Activated naive CD4-positive, alpha-beta T cell (primary cell): ENCODE measurements around the gene CCDC43.
"Not testable (repeated sequence)": the region's sequence is repeated elsewhere in the genome, so short reads cannot be mapped to it uniquely, and the experiment has no call there.

Experiments used
- DNase-seq, 4 experiments: peaks; one replicate each; lab custom pipeline; 2025; lab: John Stamatoyannopoulos, UW

Gene CCDC43

DNA sequence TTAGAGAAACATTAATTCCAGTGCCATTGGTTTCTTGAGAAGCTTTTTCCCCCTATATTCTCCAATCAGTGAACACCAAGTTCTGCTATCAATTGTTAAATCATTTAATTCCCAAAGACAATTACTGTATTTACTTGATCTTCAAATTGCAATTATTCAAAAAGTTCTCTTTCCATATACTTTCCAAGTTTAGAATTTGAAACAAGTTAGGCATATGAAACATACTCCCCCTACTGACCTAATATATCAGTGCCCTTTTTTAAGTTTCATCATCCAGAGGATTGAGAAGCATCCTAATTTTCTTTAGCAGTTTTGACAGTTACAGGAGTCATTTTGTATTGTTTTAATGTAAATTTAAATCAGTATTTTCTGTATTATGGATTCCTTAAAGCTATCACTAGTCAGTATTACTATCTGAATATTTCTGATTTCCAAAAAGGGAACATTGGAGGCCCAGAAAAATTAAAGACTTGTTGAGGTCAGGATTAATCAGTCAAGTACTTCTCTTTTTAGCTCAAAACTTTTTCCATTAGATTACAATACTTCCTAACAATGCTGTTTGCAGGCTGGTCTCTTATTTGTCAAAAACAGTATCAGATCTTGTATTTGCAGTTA lies 17.0 kb downstream of the CCDC43 start:
- DNase-seq = no peak

DNA sequence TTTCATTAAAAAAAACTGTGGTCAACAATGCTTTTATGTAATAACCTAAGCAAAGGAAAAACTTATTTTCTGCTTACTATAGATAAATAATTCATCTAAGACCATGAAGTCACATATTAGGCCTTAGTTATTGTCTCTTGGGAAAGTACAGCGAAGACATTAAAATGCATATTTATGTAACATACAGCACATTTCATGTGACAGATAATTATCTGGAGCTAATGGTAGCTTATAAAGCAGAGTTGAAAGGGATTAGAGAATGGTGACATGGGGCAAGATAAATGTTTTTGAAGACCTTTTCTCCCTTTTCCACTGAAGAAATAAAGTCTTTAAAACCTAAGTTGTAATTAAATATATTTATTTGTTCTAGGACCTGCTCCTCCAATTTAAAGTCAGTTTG lies 23.6 kb downstream of the CCDC43 start:
- DNase-seq = no peak

GRCh38 chr17:44664867-44665266 lies 24.7 kb downstream of the CCDC43 start:
- DNase-seq = no peak

GRCh38 chr17:44663095-44663494 lies 26.5 kb downstream of the CCDC43 start:
- DNase-seq = no peak

- no peak for DNase-seq
Observed at GRCh38 chr17:44661835-44662234, 27.7 kb downstream of the CCDC43 start.

- no peak for DNase-seq
Observed at GRCh38 chr17:44655983-44656710, 33.4 kb downstream of the CCDC43 start, which contains the start of gene MEIOC. TSS of gene MEIOC (plus strand) at chr17:44656468. CDS start at chr17:44656614, 146 bp downstream.

DNA sequence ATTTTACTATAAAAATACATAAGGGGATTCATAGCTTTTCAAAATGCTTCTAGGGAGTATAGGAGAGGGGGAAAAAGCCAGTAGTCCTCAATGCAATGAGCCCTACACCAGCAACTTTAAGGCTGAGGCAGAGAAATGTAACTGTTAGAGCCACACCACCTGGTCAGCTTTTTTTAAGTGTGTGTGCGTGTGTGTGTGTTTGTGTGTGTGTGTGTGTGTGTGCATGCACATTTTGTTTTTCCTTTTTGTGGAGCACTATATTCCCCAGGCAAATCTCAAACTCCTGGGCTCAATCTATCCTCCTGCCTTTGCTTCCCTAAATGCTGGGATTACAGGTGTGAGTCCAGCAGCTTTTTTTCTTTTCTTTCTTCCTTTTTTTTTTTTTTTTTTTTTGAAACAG lies 35.6 kb downstream of the CCDC43 start:
- DNase-seq = no peak

DNA sequence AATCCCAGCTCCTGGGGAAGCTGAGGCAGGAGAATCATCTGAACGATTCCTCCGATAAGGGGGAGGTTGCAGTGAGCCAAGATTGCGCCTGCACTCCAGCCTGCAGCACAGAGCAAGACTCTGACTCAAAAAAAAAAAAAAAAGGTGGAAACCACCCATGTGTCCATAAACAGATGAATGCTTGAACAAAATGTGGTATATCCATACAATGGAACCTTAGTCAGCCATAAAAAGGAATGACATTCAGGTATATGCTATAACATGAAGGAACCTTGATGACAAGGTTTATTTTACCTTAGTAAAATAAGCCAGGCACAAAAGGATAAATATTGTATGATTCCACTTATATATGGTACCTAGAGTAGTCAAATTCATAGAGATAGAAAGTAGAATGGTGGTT lies 36.2 kb downstream of the CCDC43 start:
- no peak for DNase-seq

DNA sequence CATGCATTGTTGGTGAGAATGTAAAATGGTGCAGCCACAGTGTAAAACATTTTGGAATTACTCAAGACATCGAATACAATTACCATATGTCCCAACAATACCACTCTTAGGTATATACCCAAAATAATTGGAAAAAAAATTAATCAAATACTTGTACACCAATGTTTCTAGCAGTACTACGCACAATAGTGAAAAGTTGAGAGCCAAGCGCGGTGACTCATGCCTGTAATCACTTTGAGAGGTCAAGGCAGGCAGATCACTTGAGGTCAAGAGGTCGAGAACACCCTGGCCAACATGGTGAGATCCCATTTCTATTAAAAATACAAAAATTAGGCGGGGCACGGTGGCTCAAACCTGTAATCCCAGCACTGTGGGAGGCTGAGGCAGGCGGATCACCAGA lies 36.8 kb downstream of the CCDC43 start:
- no peak for DNase-seq

GRCh38 chr17:44651228-44651627 lies 38.3 kb downstream of the CCDC43 start:
- DNase-seq = no peak

DNA sequence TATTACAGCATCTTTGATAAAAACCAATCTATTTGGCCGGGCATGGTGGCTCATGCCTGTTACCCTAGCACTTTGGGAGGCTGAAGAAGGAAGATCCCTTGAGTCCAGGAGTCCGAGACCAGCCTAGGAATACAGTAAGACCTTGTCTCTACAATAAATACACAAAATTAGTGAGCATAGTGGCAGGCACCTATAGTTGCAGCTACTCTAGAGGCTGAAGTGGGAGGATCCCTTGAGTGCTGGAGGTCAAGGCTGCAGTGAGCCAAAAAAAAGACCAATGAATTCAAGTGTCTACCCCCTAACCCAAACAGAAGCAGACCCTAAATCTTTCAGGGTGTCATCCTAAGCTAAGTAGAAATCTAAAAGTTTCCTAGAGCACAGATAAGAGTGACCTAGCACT lies 40.6 kb downstream of the CCDC43 start:
- DNase-seq = no peak

GRCh38 chr17:44647736-44648135 lies 41.8 kb downstream of the CCDC43 start:
- no peak for DNase-seq

GRCh38 chr17:44646280-44646679 lies 43.3 kb downstream of the CCDC43 start:
- DNase-seq = no peak

DNA sequence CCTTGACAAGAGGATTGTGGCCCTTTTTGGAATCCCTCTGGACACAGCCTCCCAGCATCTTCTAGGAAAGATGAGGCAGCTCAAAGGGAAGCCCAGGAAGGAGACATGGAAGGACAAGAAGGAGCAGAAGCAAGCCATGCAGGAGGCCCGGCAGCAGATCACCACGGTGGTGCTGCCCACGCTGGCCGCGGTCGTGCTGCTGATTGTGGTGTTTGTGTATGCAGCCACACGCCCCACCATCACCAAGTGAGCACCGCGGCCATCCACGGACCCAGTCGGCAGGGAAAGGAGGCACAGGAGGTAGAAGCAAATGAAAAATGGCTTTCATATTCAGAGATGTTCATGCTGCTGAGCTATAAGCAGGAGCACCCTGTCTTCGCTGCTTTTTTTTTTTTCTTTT lies 44.2 kb downstream of the CCDC43 start:
- no peak for DNase-seq

- no peak for DNase-seq
Observed at GRCh38 chr17:44642834-44643233, 46.7 kb downstream of the CCDC43 start.

DNA sequence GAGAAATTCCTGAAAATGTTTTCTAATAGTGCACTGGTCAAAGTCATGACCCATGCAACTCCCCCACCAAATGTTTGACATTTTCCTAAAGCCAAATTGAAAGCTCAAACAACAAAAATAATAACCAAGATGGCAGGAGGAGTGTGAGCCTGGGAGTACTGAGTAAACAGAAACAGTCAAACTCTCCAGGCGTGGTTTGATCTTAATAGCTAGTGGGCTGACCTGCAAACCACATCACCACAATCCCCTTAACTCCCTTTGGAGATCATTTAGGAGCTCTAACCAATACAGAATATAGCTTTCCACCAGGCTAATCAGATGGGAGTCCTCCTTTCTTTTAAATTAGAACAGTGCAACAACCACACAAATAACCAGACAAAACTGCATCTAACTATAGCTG lies 52.5 kb downstream of the CCDC43 start:
- no peak for DNase-seq

DNA sequence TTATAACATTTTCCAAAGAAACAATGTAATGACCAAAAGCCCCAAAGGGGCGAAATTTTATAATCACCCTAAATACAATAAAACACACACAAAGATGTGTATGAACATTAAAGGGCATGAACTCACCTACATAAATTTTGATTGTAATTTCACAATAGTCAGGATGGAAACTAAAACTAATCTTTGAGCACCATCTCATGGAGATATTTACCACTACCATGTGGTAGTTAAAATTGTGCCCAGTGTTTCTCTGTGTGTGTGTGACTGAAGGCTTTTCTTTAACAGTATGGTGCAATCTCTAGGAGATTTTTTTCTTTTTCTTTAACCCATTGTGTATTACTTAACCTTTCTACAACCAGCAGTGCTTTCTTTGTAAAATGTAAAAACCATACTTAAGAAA lies 53.0 kb downstream of the CCDC43 start:
- DNase-seq = no peak

DNA sequence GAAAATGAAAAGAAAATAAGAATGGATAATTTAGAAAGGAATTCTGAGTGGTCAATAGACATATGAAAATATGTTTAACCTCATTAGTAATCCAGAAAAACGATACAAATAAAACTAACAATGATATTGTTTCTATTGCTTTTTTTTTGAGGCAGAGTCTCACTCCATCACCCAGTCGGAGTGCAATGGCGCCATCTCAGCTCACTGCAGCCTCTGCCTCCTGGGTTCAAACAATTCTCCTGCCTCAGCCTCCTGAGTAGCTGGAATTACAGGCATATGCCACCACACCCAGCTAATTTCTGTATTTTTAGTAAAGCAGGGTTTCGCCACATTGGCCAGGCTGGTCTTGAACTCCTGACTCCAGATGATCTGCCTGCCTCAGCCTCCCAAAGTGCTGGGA lies 55.2 kb downstream of the CCDC43 start:
- not testable (repeated sequence) for DNase-seq

DNA sequence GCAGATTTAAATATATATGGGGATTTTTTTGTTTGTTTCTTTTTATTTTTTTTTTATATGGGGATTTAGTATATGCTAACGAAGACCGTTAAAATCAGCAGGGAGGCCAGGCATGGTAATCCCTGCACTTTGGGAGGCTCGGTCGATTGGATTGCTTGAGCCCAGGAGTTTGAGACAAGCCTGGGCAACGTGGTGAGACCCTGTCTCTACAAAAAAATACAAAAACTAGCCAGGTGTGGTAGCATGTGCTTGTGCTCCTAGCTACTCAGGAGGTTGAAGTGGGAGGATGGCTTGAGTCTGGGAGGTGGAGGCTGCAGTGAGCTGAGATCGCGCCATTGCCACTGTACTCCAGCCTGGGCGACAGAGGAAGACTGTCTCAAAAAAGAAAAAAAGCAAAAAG lies 55.6 kb downstream of the CCDC43 start:
- no peak for DNase-seq

GRCh38 chr17:44630703-44631102 lies 58.9 kb downstream of the CCDC43 start:
- DNase-seq = no peak

- DNase-seq = no peak
Observed at GRCh38 chr17:44629314-44629713, 60.3 kb downstream of the CCDC43 start.

- DNase-seq = no peak
Observed at GRCh38 chr17:44628243-44629188, 61.1 kb downstream of the CCDC43 start.
